ENCODE results near the gene HHLA2. TPM values are rescaled to one million over a fixed set of nuclear protein-coding genes. Genes with fewer than 3 reads are reported as not detected.

Gene HHLA2
- total and polyA plus RNA-seq, 2 of the 8 experiments (the other 6 are each of a cell fraction or from before 2014, with no cell fraction given), result not detected

DNA sequence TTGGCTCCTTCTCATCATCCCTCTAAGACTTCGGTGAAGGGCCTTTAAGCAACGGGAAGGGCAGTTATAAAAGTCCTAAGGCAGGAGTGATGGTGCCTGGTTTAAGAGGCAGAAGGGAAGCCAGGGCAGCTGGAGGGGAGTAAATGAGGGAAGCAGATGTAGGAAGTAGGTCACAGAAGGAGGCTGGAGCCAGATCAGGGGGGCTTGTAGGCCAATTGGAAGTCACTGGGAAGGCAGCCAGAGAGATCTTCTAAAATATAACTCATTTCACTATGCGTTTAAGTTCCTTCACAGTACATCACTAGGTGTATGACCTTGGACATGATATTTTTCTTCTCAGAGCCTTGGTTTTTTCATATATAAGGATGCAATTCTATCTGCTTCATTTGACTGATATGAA is 119.3 kb downstream of the HHLA2 start (continued):
- TF ChIP-seq TAF7 (optimal IDR thresholded peaks at IDR 0.05; ENCODE audit: borderline replicate concordance, low read depth, low read length) (no peak), ZNF274 (IDR thresholded peaks at IDR 0.05; ENCODE audit: borderline replicate concordance, extremely low read depth, low read length) (no peak)
